Calu3 (cell line): ENCODE results near the gene IL10RA. TPM values are rescaled to one million over a fixed set of nuclear protein-coding genes. Genes with fewer than 3 reads are reported as not detected.

Experiments used
- BruUV-seq: library from RNA; stranded (reverse); fragments of 400-500 nt; replicated peaks from 2 replicates; lab custom pipeline; 2021; lab: Mats Ljungman, UMichigan
- CTCF ChIA-PET: fragments of 300-600 bp; sonication (Branson Sonifier 250); formaldehyde crosslinking; loops from one replicate; lab custom pipeline; 2022; ENCODE audit warnings: antibody characterized with exemption; lab: Charles Lee
- DNase-seq: peaks from one replicate; pipeline ENCODE4 v3.0.0; 2022
- H3K27ac Mint-ChIP-seq: one replicate; pipeline ENCODE4 v1.8.0; 2022; ENCODE audit warnings: mixed read lengths; ENCODE audit not compliant: unreplicated experiment
- H3K27me3 Mint-ChIP-seq: one replicate; pipeline ENCODE4 v1.8.0; 2022; ENCODE audit warnings: mixed read lengths; ENCODE audit not compliant: unreplicated experiment
- H3K36me3 Mint-ChIP-seq: one replicate; pipeline ENCODE4 v1.8.0; 2022; ENCODE audit warnings: mild to moderate bottlenecking, moderate library complexity, mixed read lengths; ENCODE audit not compliant: insufficient read depth, unreplicated experiment
- H3K4me1 Mint-ChIP-seq: one replicate; pipeline ENCODE4 v1.8.0; 2022; ENCODE audit warnings: mild to moderate bottlenecking, low read depth, mixed read lengths; ENCODE audit not compliant: unreplicated experiment
- H3K4me3 Mint-ChIP-seq: one replicate; pipeline ENCODE4 v1.8.0; 2022; ENCODE audit warnings: mild to moderate bottlenecking, low read depth, moderate library complexity, mixed read lengths; ENCODE audit not compliant: unreplicated experiment
- H3K9me3 Mint-ChIP-seq: one replicate; pipeline ENCODE4 v1.8.0; 2022; ENCODE audit warnings: low read depth, mixed read lengths; ENCODE audit not compliant: unreplicated experiment
- CTCF ChIP-seq: fragments of 200-600 bp; IDR thresholded peaks from one replicate; pipeline ENCODE4 v1.8.0; 2022; ENCODE audit warnings: antibody characterized with exemption; ENCODE audit not compliant: unreplicated experiment
- intact Hi-C: fragments of 100-400 bp; cut with micrococcal nuclease; formaldehyde crosslinking; loops from one replicate; pipeline ENCODE4 v1.10.0; 2022; ENCODE audit not compliant: unreplicated experiment
- total RNA-seq: library from RNA; stranded (reverse); gene quantifications from 2 replicates; pipeline ENCODE4 v1.2.3, GENCODE V29; 2022

IL10RA gene
- total RNA-seq, 1 experiment from 2014 or later: 0.05 TPM

GRCh38 chr11:117999354-117999993, 13.3 kb downstream of the IL10RA start:
- no peaks in the 10 kb centered on the region for H3K36me3 Mint-ChIP-seq
- CTCF ChIA-PET: no interaction called here
- no peak for DNase-seq
- no peak for TF ChIP-seq CTCF
- no peaks in the 10 kb centered on the region for H3K4me1 Mint-ChIP-seq
- no peaks in the 10 kb centered on the region for H3K9me3 Mint-ChIP-seq
- intact Hi-C loops: no loop called here
- BruUV-seq: no TSS peak
- no peak overlapping the region for H3K27ac Mint-ChIP-seq
- H3K4me3 Mint-ChIP-seq: no peak overlapping the region
- H3K27me3 Mint-ChIP-seq: peaks cover 5% of the 10 kb centered on the region

GRCh38 chr11:118000067-118000849, 14.1 kb downstream of the IL10RA start:
- H3K9me3 Mint-ChIP-seq: no peaks in the 10 kb centered on the region
- no peak overlapping the region for H3K27ac Mint-ChIP-seq
- no peak for TF ChIP-seq CTCF
- BruUV-seq: no TSS peak
- H3K36me3 Mint-ChIP-seq: no peaks in the 10 kb centered on the region
- CTCF ChIA-PET: no interaction called here
- H3K27me3 Mint-ChIP-seq: peaks cover 13% of the 10 kb centered on the region
- no peak overlapping the region for H3K4me3 Mint-ChIP-seq
- intact Hi-C loops: no loop called here
- DNase-seq: no peak
- H3K4me1 Mint-ChIP-seq: no peaks in the 10 kb centered on the region

GRCh38 chr11:118000850-118001228, 14.6 kb downstream of the IL10RA start:
- Mint-ChIP-seq H3K27ac (no peak overlapping the region), H3K9me3 (no peaks in the 10 kb centered on the region), H3K4me1 (no peaks in the 10 kb centered on the region), H3K36me3 (no peaks in the 10 kb centered on the region), H3K4me3 (no peak overlapping the region), H3K27me3 (peaks cover 18% of the 10 kb centered on the region)
- DNase-seq: no peak
- BruUV-seq: no TSS peak
- TF ChIP-seq CTCF: no peak
- CTCF ChIA-PET: no interaction called here
- intact Hi-C loops: no loop called here

- BruUV-seq: no TSS peak
- no peak for DNase-seq
- intact Hi-C loops: no loop called here
- CTCF ChIA-PET: no interaction called here
- Mint-ChIP-seq H3K4me1 (no peaks in the 10 kb centered on the region), H3K9me3 (no peaks in the 10 kb centered on the region), H3K36me3 (no peaks in the 10 kb centered on the region), H3K27ac (no peak overlapping the region), H3K27me3 (peaks cover 25% of the 10 kb centered on the region), H3K4me3 (no peak overlapping the region)
- no peak for TF ChIP-seq CTCF
Observed at GRCh38 chr11:118001494-118001971, 15.3 kb downstream of the IL10RA start.
